Fibroblast of skin of left biceps (primary cell): ENCODE data around the gene MST1.
A peak's percentile ranks its signal among the peaks of the same experiment; 100 is the strongest.

Source experiments
- DNase-seq, 2 experiments: peaks; one replicate each; pipeline ENCODE4 v3.0.0-alpha.2; 2013; ENCODE audit warnings: low read depth in 2 of 2

The MST1 gene

GRCh38 chr3:49674497-49674983, 14.7 kb downstream of the MST1 start:
- DNase-seq: no peak

GRCh38 chr3:49673715-49674496, 15.4 kb downstream of the MST1 start, which contains the start of gene APEH:
TSS of gene APEH (plus strand) at chr3:49674351. CDS start at chr3:49674402, 51 bp downstream.
- DNase-seq: peak; percentile 92 to 94

GRCh38 chr3:49673121-49673714, 16.1 kb downstream of the MST1 start:
- no peak for DNase-seq

GRCh38 chr3:49671291-49672288, 17.7 kb downstream of the MST1 start:
- DNase-seq: no peak

GRCh38 chr3:49670940-49671290, 18.4 kb downstream of the MST1 start:
- no peak for DNase-seq

GRCh38 chr3:49669352-49669751, 19.9 kb downstream of the MST1 start:
- DNase-seq: no peak

GRCh38 chr3:49668861-49669260, 20.4 kb downstream of the MST1 start:
- no peak for DNase-seq

GRCh38 chr3:49668414-49668797, 20.9 kb downstream of the MST1 start:
- DNase-seq: no peak

- DNase-seq: no peak
These were observed 21.4 kb downstream of the MST1 start for GRCh38 chr3:49667701-49668413.

- DNase-seq: no peak
These were observed 22.7 kb downstream of the MST1 start for GRCh38 chr3:49666592-49666991.

GRCh38 chr3:49665822-49666519, 23.3 kb downstream of the MST1 start:
- DNase-seq: no peak

GRCh38 chr3:49664300-49664699, 25.0 kb downstream of the MST1 start:
- no peak for DNase-seq

- DNase-seq: no peak
These were observed 25.4 kb downstream of the MST1 start for GRCh38 chr3:49663831-49664230.

- no peak for DNase-seq
These were observed 26.4 kb downstream of the MST1 start for GRCh38 chr3:49662720-49663413.

- DNase-seq: no peak
These were observed 27.3 kb downstream of the MST1 start for GRCh38 chr3:49662021-49662420.

- DNase-seq: no peak
These were observed 28.0 kb downstream of the MST1 start for GRCh38 chr3:49661281-49661680.

GRCh38 chr3:49659756-49660155, 29.5 kb downstream of the MST1 start:
- no peak for DNase-seq

- no peak for DNase-seq
These were observed 30.6 kb downstream of the MST1 start for GRCh38 chr3:49658711-49659110.

- DNase-seq: no peak
These were observed 31.9 kb downstream of the MST1 start for GRCh38 chr3:49657208-49657915.
